Endothelial cell of umbilical vein (primary cell): ENCODE results near the gene STYXL1.

Experiments
- EZH2 ChIP-seq: IDR thresholded peaks from 2 replicates; pipeline ENCODE4 v1.6.1; 2012; ENCODE audit warnings: borderline replicate concordance, low read depth, mild to moderate bottlenecking, moderate library complexity, low read length, inconsistent platforms; ENCODE audit not compliant: severe bottlenecking
- TF ChIP-seq, protein P1 (sequence below), 2 donors: IDR thresholded peaks; 1 replicate in 1 of 2; 2 replicates in 1 of 2; pipeline ENCODE4 v1.5.1; 2011; ENCODE audit warnings: low read length in 2 of 2, mild to moderate bottlenecking in 2 of 2, moderate library complexity in 2 of 2, control low read depth in 1 of 2, inconsistent platforms in 1 of 2, low read depth in 1 of 2; ENCODE audit not compliant: insufficient read depth in 1 of 2; ENCODE audit errors: extremely low read depth in 1 of 2

DNA sequence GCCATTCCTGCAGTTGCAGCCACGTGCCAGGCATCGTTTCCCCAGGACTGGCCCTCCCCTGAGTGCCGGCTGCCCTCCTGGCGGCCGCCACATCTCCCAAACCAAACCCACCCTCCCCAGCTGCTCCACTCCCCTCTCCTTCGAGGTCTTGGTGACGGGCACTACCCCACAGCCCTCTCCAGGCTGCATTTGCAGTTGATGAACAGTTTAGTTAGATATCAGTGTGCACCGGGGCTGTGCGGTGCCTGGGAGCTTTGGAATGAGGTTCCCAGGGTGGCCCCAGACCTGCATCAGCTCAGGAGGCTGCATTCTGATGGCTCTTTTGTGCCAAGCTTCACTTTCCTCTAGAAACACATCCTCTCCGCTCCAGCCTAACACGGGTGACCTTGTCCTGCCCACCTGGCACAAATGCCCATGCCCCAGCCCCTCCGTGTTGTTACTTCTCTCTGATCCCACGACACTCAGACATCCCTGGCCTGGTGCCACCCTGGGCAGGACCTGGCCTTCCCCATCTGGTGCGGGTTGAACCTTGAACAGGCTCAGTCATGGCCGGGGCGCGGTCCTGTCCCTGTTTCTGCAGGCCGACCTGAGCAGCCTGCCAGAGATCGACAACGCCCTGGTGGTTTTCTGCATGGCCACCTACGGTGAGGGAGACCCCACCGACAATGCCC is 67.9 kb downstream of the STYXL1 start:
- TF ChIP-seq, protein P1, sequence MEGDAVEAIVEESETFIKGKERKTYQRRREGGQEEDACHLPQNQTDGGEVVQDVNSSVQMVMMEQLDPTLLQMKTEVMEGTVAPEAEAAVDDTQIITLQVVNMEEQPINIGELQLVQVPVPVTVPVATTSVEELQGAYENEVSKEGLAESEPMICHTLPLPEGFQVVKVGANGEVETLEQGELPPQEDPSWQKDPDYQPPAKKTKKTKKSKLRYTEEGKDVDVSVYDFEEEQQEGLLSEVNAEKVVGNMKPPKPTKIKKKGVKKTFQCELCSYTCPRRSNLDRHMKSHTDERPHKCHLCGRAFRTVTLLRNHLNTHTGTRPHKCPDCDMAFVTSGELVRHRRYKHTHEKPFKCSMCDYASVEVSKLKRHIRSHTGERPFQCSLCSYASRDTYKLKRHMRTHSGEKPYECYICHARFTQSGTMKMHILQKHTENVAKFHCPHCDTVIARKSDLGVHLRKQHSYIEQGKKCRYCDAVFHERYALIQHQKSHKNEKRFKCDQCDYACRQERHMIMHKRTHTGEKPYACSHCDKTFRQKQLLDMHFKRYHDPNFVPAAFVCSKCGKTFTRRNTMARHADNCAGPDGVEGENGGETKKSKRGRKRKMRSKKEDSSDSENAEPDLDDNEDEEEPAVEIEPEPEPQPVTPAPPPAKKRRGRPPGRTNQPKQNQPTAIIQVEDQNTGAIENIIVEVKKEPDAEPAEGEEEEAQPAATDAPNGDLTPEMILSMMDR (IDR thresholded peaks at IDR 0.05; ENCODE audit: extremely low read depth in 1 of 2, insufficient read depth in 1 of 2, low read depth in 1 of 2, low read length in 2 of 2): no peak
- no peak for TF ChIP-seq EZH2
